GM12872 (cell line): Measurements from ENCODE around the gene ZFY.

Source experiments
- TF ChIP-seq, protein P1 (sequence below): IDR thresholded peaks from 3 replicates; pipeline ENCODE4 v1.5.1; 2011; ENCODE audit warnings: low read depth, mild to moderate bottlenecking, low read length, moderate library complexity; ENCODE audit not compliant: insufficient read depth

Gene ZFY

DNA sequence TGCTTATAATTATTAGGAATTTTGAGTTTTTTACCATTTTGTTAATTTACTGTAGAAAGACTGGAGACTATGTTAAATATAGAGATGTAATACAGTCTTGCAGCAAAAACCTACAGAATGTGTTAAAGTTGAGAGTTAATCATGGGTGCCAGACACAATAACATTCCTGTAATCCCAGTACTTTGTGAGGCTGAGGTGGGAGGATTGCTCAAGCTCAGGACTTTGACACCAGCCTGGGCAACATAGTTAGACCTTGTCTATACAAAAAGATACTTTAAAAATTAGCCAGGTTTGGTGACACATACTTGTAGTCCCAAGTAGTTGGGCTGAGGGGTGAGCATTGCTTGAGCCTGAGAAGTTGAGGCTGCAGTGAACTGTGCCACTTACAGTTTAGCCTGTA lies 17.7 kb downstream of the ZFY start:
- TF ChIP-seq, protein P1, sequence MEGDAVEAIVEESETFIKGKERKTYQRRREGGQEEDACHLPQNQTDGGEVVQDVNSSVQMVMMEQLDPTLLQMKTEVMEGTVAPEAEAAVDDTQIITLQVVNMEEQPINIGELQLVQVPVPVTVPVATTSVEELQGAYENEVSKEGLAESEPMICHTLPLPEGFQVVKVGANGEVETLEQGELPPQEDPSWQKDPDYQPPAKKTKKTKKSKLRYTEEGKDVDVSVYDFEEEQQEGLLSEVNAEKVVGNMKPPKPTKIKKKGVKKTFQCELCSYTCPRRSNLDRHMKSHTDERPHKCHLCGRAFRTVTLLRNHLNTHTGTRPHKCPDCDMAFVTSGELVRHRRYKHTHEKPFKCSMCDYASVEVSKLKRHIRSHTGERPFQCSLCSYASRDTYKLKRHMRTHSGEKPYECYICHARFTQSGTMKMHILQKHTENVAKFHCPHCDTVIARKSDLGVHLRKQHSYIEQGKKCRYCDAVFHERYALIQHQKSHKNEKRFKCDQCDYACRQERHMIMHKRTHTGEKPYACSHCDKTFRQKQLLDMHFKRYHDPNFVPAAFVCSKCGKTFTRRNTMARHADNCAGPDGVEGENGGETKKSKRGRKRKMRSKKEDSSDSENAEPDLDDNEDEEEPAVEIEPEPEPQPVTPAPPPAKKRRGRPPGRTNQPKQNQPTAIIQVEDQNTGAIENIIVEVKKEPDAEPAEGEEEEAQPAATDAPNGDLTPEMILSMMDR = no peak

DNA sequence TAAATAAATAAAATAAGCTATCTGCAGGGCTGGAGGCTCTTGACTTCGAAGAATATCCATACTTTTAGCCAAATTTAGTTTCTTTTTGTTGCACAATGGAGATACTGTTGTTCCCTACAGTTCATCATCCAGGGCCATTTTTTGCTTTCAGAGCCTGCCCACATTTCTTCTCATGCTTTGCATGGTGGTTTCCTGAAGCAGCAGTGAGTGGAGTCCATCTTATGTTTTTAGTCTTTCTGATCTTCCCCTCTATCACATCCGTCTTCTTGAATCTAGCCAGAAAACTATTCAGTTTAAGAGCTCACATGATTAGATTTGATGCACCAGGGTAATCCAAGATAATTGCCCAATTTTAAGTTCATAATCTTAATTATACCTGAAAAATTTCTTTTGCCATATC lies 19.6 kb downstream of the ZFY start:
- TF ChIP-seq, protein P1 = no peak

DNA sequence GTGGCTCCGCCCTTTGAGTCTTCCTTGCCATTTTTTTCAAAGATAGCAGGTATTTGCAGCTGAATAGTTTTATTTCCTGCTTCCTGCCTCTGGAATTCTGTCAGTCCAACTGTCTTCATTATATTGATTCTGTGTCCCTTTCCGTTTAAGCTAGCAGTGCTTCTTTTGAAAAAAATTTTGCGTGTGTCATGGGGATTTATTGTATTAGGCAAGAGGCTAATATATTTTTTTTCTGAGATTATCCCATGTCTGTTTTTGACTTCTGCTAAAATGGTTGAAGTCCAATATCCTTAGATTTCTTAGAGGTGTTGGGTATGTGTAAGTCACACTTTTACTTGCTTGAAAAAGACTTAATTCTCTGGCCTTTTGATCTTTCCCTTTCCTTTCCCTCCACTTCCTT lies 20.4 kb downstream of the ZFY start:
- TF ChIP-seq, protein P1 = no peak

DNA sequence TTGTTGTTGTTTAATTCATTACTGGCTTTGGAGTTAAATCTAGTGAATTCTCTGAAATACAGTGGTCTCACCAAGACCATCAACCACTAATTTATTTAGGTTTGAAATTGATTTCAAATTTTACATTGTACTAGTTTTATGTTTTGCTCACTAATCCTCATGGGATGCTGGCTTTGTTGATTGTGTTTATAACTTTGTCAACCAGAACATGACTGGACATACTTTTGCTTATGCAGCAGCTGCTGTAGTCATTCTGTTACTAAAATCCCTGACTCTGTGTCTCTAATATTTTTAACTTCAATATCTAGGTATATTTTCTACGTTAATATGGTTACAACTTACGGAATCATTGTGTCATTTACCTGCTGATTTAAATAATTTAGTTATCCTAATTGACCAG lies 26.9 kb downstream of the ZFY start:
- TF ChIP-seq, protein P1 = no peak

DNA sequence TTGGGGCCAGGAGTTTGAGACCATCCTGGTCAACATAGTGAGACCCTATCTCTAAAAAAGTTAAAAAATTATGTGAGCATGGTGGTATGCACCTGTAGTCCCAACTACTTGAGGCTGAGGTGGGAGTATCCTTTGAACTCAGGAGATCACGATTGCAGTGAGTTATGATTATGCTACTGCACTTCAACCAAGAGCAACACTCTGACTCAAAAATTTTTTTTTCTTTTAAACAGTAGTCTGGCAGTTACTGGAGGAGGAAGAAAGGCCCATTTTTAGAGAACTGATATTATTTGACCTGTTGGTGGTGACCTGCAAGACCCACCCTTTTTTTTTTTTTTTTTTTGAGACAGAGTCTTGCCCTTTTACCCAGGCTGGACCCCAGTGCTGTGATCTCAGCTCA lies 29.6 kb downstream of the ZFY start:
- TF ChIP-seq, protein P1 = no peak

DNA sequence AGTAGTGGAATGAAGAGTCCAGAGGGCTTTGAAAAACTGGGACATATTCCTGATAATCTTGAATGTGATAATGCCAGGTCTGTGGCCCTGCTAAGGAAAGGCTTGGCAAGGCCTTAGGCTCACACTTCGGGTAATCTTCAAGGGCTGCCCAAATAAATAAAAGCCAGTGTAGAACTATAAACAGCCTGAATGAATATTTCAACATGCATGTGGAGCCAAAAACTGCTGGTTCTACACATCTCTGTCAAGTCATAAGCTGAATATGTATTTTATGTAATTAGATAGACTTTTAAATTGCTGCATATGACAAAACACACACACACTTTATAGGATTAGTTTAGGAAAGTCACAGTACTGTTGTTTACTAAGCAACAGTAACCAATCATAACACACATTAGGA lies 30.4 kb downstream of the ZFY start:
- TF ChIP-seq, protein P1 = no peak

DNA sequence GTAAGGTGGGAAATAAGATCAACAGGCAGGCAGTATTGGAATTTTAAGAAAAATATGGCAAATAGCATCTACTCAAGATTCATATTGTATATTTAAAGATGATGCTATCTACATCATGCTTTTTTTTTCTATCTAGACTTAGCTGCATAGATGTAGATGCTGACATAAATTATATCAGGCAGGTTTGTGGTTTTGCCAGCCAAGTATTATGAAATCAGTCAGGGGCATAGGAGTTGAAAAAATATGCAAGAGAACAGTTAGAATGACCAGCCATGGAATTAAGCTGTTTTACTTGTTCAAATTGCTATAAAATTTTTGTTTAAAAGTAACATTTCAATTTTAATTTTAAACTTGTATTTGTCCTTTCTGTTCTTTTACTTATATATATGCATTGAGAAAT lies 34.4 kb downstream of the ZFY start:
- TF ChIP-seq, protein P1 = no peak

DNA sequence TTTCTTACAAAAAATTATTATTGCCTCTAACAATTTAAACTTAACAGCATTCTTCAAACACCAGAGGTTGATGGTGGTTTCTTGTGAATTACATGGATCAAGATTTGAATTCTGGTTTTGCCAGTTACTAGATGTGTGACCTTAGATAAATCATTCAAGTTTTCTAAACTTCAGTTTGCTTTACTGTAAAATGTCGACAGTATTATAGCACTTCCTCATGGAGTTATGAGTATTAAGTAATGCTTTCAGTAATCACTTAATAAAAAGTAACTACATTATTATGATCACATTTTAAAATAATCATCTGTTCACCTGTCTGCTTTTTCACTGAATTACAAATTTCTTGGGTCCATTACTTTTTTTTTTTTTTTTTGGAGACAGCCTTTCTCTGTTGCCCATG lies 37.5 kb downstream of the ZFY start:
- TF ChIP-seq, protein P1 = no peak
